IMR-90 (cell line): Measurements from ENCODE around the gene AUH. TPM values are rescaled to one million over a fixed set of nuclear protein-coding genes. Genes with fewer than 3 reads are reported as not detected.
A peak's percentile ranks its signal among the peaks of the same experiment; 100 is the strongest.

Source experiments
- ATAC-seq: fragments of 200-7000 bp; cut with Tn5 transposase; 2 replicates; pipeline ENCODE4 v1.9.1; 2020; ENCODE audit warnings: low read depth, mild to moderate bottlenecking, moderate library complexity
- BruUV-seq: library from RNA; stranded (reverse); fragments of 400-500 nt; replicated peaks from 2 replicates; lab custom pipeline; 2021; lab: Mats Ljungman, UMichigan
- CTCF ChIA-PET: fragments of 300-600 bp; formaldehyde crosslinking; extraction: SDS; loops from one replicate; lab custom pipeline; 2021; ENCODE audit warnings: antibody characterized with exemption; lab: Yijun Ruan, JAX
- POLR2A ChIA-PET: fragments of 300-600 bp; sonication (Branson Sonifier 250); formaldehyde crosslinking; loops from one replicate; lab custom pipeline; 2022; ENCODE audit warnings: antibody characterized with exemption; ENCODE audit not compliant: unreplicated experiment; lab: Charles Lee
- DNase-seq: peaks from one replicate; pipeline ENCODE4 v3.0.0; 2013
- H2AFZ ChIP-seq: replicated peaks from 2 replicates; pipeline ENCODE3; 2013; ENCODE audit warnings: low read length, mild to moderate bottlenecking; ENCODE audit not compliant: poor library complexity
- H2AK5ac ChIP-seq: 2 replicates; pipeline ENCODE4 v1.6.1; 2013; ENCODE audit warnings: low read depth, low read length, inconsistent platforms
- H2AK9ac ChIP-seq: replicated peaks from 2 replicates; pipeline ENCODE3; 2013; ENCODE audit warnings: mild to moderate bottlenecking, low read depth, low read length, moderate library complexity; ENCODE audit not compliant: poor library complexity
- H2BK120ac ChIP-seq: 2 replicates; pipeline ENCODE4 v1.6.1; 2013; ENCODE audit warnings: low read depth, low read length, inconsistent platforms
- H2BK15ac ChIP-seq: 3 replicates; pipeline ENCODE4 v1.6.1; 2013; ENCODE audit warnings: low read depth, low read length, inconsistent platforms
- H2BK20ac ChIP-seq: 2 replicates; pipeline ENCODE4 v1.6.1; 2013; ENCODE audit warnings: low read depth, mild to moderate bottlenecking, inconsistent platforms, low read length, moderate library complexity
- H2BK5ac ChIP-seq: 2 replicates; pipeline ENCODE4 v1.6.1; 2013; ENCODE audit warnings: mild to moderate bottlenecking, low read depth, low read length, inconsistent platforms; ENCODE audit not compliant: poor library complexity, severe bottlenecking
- H3K14ac ChIP-seq: replicated peaks from 2 replicates; pipeline ENCODE4 v1.6.1; 2013; ENCODE audit warnings: low read depth, low read length, inconsistent platforms
- H3K18ac ChIP-seq: 2 replicates; pipeline ENCODE4 v1.6.1; 2013; ENCODE audit warnings: low read depth, low read length, control low read depth
- H3K23ac ChIP-seq: 2 replicates; pipeline ENCODE4 v1.6.1; 2013; ENCODE audit warnings: low read depth, low read length, inconsistent platforms
- H3K27ac ChIP-seq: 2 replicates; pipeline ENCODE4 v1.5.1; 2013; ENCODE audit warnings: mild to moderate bottlenecking, control low read depth, low read length; ENCODE audit not compliant: insufficient read depth
- H3K27me3 ChIP-seq: 2 replicates; pipeline ENCODE4 v1.6.1; 2013; ENCODE audit warnings: low read length; ENCODE audit not compliant: control insufficient read depth, insufficient read depth
- H3K36me3 ChIP-seq: 2 replicates; pipeline ENCODE4 v1.6.1; 2013; ENCODE audit warnings: low read length, mixed read lengths; ENCODE audit not compliant: control insufficient read depth, insufficient read depth
- H3K4ac ChIP-seq: 2 replicates; pipeline ENCODE4 v1.6.1; 2013; ENCODE audit warnings: low read depth, low read length, inconsistent platforms
- H3K4me1 ChIP-seq: 2 replicates; pipeline ENCODE4 v1.6.1; 2013; ENCODE audit warnings: low read length, mixed read lengths; ENCODE audit not compliant: control insufficient read depth, insufficient read depth
- H3K4me2 ChIP-seq: 2 replicates; pipeline ENCODE4 v1.6.1; 2013; ENCODE audit warnings: low read depth, mild to moderate bottlenecking, control low read depth, low read length, moderate library complexity
- H3K4me3 ChIP-seq: 2 replicates; pipeline ENCODE4 v1.5.1; 2013; ENCODE audit warnings: low read depth, mild to moderate bottlenecking, control low read depth, low read length, moderate library complexity; ENCODE audit not compliant: insufficient read depth
- H3K56ac ChIP-seq: 2 replicates; pipeline ENCODE4 v1.6.1; 2013; ENCODE audit warnings: low read length, inconsistent platforms; ENCODE audit not compliant: insufficient read depth; ENCODE audit errors: extremely low read depth
- H3K79me1 ChIP-seq, 2 experiments: 2 replicates each; pipeline ENCODE4 v1.6.1; 2013; ENCODE audit warnings: low read length in 2 of 2, inconsistent platforms in 1 of 2, low read depth in 1 of 2
- H3K9ac ChIP-seq: 2 replicates; pipeline ENCODE4 v1.6.1; 2013; ENCODE audit warnings: low read depth, low read length, control low read depth
- H3K9me1 ChIP-seq: 2 replicates; pipeline ENCODE4 v1.6.1; 2013; ENCODE audit warnings: low read length, inconsistent platforms; ENCODE audit not compliant: insufficient read depth
- H3K9me3 ChIP-seq: 2 replicates; pipeline ENCODE4 v1.6.1; 2013; ENCODE audit warnings: low read length; ENCODE audit not compliant: control insufficient read depth, insufficient read depth
- H4K20me1 ChIP-seq: 2 replicates; pipeline ENCODE4 v1.6.1; 2013; ENCODE audit warnings: low read length, inconsistent platforms; ENCODE audit not compliant: insufficient read depth
- H4K5ac ChIP-seq: 2 replicates; pipeline ENCODE4 v1.6.1; 2013; ENCODE audit warnings: mild to moderate bottlenecking, low read depth, low read length, control low read depth
- H4K8ac ChIP-seq, 2 experiments: 2 replicates each; pipeline ENCODE4 v1.6.1; 2013; ENCODE audit warnings: low read depth in 2 of 2, low read length in 2 of 2, control low read depth in 1 of 2, inconsistent platforms in 1 of 2
- H4K91ac ChIP-seq: 2 replicates; pipeline ENCODE4 v1.6.1; 2013; ENCODE audit warnings: low read depth, low read length, inconsistent platforms; ENCODE audit not compliant: insufficient read depth
- BHLHE40 ChIP-seq: fragments of 150-350 bp; IDR thresholded peaks from 2 replicates; pipeline ENCODE4 v1.6.1; 2016; ENCODE audit warnings: mild to moderate bottlenecking, low read depth, low read length
- FOS ChIP-seq: fragments of 150-350 bp; IDR thresholded peaks from 2 replicates; pipeline ENCODE4 v1.6.1; 2016; ENCODE audit warnings: low read depth, low read length
- NFE2L2 ChIP-seq: fragments of 150-350 bp; IDR thresholded peaks from 2 replicates; pipeline ENCODE4 v1.6.1; 2016; ENCODE audit warnings: low read depth, mild to moderate bottlenecking, low read length
- SMC3 ChIP-seq: fragments of 150-350 bp; IDR thresholded peaks from 2 replicates; pipeline ENCODE4 v1.6.1; 2016; ENCODE audit warnings: low read depth, mild to moderate bottlenecking, antibody characterized with exemption, low read length, moderate library complexity
- WGBS, 2 experiments: methylation state at CpG; one replicate each; pipeline versions ENCODE4 v1.1.5 to v1.1.7; 2013; ENCODE audit warnings: missing lambda C conversion rate in 2 of 2; ENCODE audit not compliant: insufficient read length in 1 of 2; ENCODE audit errors: extremely low coverage in 2 of 2; 5-methylcytosine and 5-hydroxymethylcytosine counted together
- dilution Hi-C: fragments of 300-500 bp; cut with HindIII; formaldehyde crosslinking; loops from one replicate; pipeline ENCODE4 v1.14.3; 2018; ENCODE audit warnings: low sequenced_read_pairs; ENCODE audit not compliant: unreplicated experiment
- in situ Hi-C: fragments of 300-500 bp; cut with MboI; formaldehyde crosslinking; loops from 3 replicates; pipeline ENCODE4 v1.14.3; 2019; ENCODE audit warnings: low sequenced_read_pairs, inconsistent platforms, mixed read lengths
- intact Hi-C: fragments of 100-400 bp; cut with micrococcal nuclease; formaldehyde crosslinking; loops from 2 replicates; pipeline ENCODE4 v1.10.0; 2022
- polyA plus RNA-seq, 3 experiments: library from polyadenylated mRNA; depleted of rRNA; stranded (reverse); fragments of >200 nt; gene quantifications; 2 replicates each; pipeline ENCODE4 v1.2.3, GENCODE V29; 2012; ENCODE audit warnings: low replicate concordance in 1 of 3
- total RNA-seq: library from RNA; depleted of rRNA; stranded (reverse); fragments of >200 nt; gene quantifications from 2 replicates; pipeline ENCODE4 v1.2.3, GENCODE V29; 2012
- TF ChIP-seq, protein P1 (sequence below): fragments of 150-350 bp; IDR thresholded peaks from 2 replicates; pipeline ENCODE4 v1.6.1; 2017; ENCODE audit warnings: mild to moderate bottlenecking, antibody characterized with exemption, low read length, low read depth

The AUH gene
- total and polyA plus RNA-seq, 2 of the 4 experiments (the other 2 are of a cell fraction): 5.9 to 8.1 TPM

DNA sequence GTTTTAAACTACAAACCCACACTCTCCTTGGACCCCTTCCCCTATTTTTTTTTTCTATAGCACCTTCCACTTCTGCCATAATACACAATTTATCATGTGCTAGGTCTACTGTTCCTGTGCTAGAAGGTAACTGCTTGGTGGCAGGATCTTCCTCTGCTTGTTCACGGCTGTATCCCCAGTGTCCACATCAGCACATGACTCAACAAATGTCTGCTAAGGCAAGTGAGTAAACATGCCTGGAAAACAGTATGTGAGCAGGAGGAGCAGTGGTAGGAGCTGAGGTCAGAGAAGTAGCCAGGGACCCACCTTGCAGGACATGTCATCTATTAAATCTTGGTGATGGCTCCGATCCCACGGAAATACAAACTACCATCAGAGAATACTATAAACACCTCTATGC, 79.4 kb downstream of the AUH start:
- Histone ChIP-seq H3K9ac (no peak overlapping the region), H3K79me1 (peaks cover 3 to 17% of the 10 kb centered on the region in 2 experiments; a peak in 2 of 4 replicates), H4K5ac (no peak overlapping the region), H3K4me2 (no peak overlapping the region), H4K20me1 (no peaks in the 10 kb centered on the region), H2AFZ (peak overlapping the region; percentile 18), H2BK5ac (no peak overlapping the region), H4K8ac (no peak overlapping the region), H2BK20ac (no peak overlapping the region), H2BK120ac (peak overlapping the region; percentile 26; the same call in 1 of the 2 replicates), H3K9me1 (peaks cover 7% of the 10 kb centered on the region; the same call in 1 of the 2 replicates), H3K36me3 (no peaks in the 10 kb centered on the region), H3K14ac (peak overlapping the region; percentile 2; the same call in 1 of the 2 replicates), H3K27me3 (no peaks in the 10 kb centered on the region), H3K56ac (no peak overlapping the region), H2AK9ac (no peak overlapping the region), H2AK5ac (no peak overlapping the region), H3K4me3 (no peak overlapping the region), H3K4ac (peak overlapping the region; percentile 8; the same call in 1 of the 2 replicates), H2BK15ac (no peak overlapping the region; the same call in 2 of the 3 replicates), H3K27ac (no peak overlapping the region), H3K23ac (no peak overlapping the region), H3K18ac (no peak overlapping the region), H3K4me1 (peaks cover 4% of the 10 kb centered on the region), H4K91ac (no peak overlapping the region), H3K9me3 (no peaks in the 10 kb centered on the region)
- intact Hi-C loops (loop anchor here (5.0 kb wide), 1 partner anchor 140 kb away; the partner anchor contains the start of gene NFIL3), dilution Hi-C loops (no loop called here), in situ Hi-C loops (no loop called here)
- TF ChIP-seq FOS (no peak), SMC3 (no peak), BHLHE40 (peak; percentile 44; the same call in 1 of the 2 replicates), NFE2L2 (no peak)
- TF ChIP-seq, protein P1, sequence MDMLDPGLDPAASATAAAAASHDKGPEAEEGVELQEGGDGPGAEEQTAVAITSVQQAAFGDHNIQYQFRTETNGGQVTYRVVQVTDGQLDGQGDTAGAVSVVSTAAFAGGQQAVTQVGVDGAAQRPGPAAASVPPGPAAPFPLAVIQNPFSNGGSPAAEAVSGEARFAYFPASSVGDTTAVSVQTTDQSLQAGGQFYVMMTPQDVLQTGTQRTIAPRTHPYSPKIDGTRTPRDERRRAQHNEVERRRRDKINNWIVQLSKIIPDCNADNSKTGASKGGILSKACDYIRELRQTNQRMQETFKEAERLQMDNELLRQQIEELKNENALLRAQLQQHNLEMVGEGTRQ: 0 out of 2 replicates have a peak, but pooled peaks have one; percentile 9
- no TSS peak for BruUV-seq
- no CpG with 5 or more reads among the region's 3 CpGs for WGBS, 2 experiments
- CTCF ChIA-PET: no interaction called here
- DNase-seq: peak; percentile 61
- ATAC-seq: peak; percentile 60
- POLR2A ChIA-PET: no interaction called here
